K562 treated with DMSO at 1 percent for 48 hours (cell line): ENCODE measurements around the gene RD3L. TPM values are rescaled to one million over a fixed set of nuclear protein-coding genes. Genes with fewer than 3 reads are reported as not detected.

Experiments
- total RNA-seq: library from RNA; unstranded; fragments of 300-600 nt; gene quantifications from 2 replicates; pipeline ENCODE4 v1.2.3, GENCODE V29; 2022; ENCODE audit warnings: low replicate concordance; ENCODE audit errors: extremely low read depth

The RD3L gene
- total RNA-seq, result not detected in 2 replicates

DNA sequence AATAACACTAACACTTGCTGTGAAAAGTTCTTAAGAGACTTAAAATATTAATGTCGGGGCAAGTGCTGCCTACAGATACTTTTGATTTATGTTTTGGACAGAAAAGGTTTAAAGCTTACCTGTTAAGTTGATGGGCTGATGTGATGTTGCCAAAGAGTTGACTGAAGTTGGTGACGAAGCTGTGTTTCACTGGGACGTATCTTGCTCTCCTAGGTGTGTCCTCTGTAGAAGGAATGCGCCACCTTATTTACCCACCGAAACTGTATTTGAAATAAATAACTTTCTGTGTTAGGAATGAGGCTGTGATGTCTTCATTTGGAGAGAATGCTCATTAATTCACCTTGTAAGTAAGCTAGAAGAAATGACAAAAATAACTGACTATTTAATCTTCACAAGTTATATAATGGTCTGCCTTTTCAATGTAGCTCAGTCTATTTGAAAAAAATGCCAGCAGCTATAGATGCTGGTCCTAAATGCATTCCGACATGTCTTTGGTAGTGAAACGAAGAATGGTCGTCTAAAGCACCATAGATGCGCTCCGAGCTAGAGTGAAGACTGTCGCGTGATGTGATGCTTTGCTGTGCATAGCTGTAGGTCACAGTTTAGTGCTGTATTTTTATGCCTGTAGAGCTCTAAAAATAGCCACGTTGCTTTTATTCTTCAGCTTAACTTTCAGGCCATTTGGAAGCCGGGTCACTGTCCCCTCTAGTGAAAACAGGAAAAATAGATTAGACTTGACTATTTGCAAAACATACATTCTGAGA is at the start of gene RD3L:
TSS of gene RD3L (minus strand) at position 557 of the 764 bp plus-strand sequence. CDS start 834 bp downstream, outside the sequence.

DNA sequence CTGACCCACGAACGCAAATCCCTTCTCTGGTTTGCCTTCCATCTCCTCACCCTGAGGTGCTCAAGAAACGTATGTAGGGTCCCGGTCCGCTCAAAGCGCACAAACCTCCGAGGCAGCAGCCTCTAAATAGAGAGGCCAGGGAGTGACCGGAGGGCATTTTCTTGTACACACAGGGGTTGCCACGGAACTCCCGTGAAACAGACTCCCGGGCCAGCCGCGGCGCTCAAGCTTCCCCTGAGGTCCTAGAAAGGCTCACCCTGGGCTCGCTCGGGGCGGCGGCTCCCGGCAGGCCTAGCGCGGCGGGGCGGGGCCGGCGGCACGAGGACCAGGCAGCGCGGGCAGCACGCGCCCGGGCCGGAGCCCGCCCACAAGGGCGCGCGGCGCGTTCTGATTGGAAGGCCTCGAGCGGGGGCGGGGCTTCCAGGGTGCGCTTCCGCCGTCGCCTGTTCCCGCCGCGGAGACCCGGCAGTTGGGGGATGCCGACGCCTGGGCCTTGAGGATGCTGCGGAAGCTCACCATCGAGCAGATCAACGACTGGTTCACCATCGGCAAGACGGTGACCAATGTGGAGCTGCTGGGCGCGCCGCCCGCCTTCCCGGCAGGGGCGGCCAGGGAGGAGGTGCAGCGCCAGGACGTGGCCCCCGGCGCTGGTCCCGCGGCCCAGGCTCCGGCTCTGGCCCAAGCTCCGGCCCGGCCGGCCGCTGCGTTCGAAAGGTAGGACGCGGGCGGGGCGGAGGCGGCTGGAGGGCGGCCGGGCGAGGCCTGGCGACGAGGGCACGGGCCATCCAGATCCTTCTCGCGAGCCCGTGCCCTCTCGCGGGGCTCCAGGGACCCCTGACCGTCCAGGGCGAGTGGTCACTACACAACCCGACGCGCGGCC is 14.1 kb downstream of the RD3L start, which contains the start of gene TDRD9:
TSS of gene TDRD9 (plus strand) at position 446 of the 880 bp plus-strand sequence. CDS start at position 500, 54 bp downstream.

Other genes with a start within 250 kb of the RD3L start
- not detected in 2 replicates for gene XRCC3, start 227.1 kb downstream of the RD3L start, total RNA-seq
- not detected in 2 replicates for gene ZFYVE21, start 226.7 kb downstream of the RD3L start, total RNA-seq
- not detected in 2 replicates for gene PPP1R13B, start 95.0 kb downstream of the RD3L start, total RNA-seq
- gene TDRD9, start 14.1 kb downstream of the RD3L start, total RNA-seq, result not detected in 2 replicates
- not detected in 2 replicates for gene ASPG, start 143.2 kb upstream of the RD3L start, total RNA-seq
- gene KIF26A, start 196.1 kb upstream of the RD3L start, total RNA-seq, result not detected in 2 replicates